HG03025 (cell line): ENCODE measurements around the gene TTYH3.
"Not testable (repeated sequence)": the region's sequence is repeated elsewhere in the genome, so short reads cannot be mapped to it uniquely, and the experiment has no call there.

Source experiments
- ATAC-seq: cut with Tn5 transposase; IDR thresholded peaks from one replicate; pipeline ENCODE4 v1.9.1; 2021; ENCODE audit warnings: mild to moderate bottlenecking, moderate library complexity; ENCODE audit not compliant: unreplicated experiment, low FRiP score

Gene TTYH3

GRCh38 chr7:2661602-2662272 lies 30.0 kb downstream of the TTYH3 start:
- ATAC-seq: no peak

- ATAC-seq: no peak
These were observed 30.7 kb downstream of the TTYH3 start for GRCh38 chr7:2662273-2663120.

GRCh38 chr7:2663121-2663886 lies 31.5 kb downstream of the TTYH3 start:
- ATAC-seq: no peak

GRCh38 chr7:2663960-2664359 lies 32.2 kb downstream of the TTYH3 start:
- no peak for ATAC-seq

- no peak for ATAC-seq
These were observed 33.6 kb downstream of the TTYH3 start for GRCh38 chr7:2665359-2665791.

GRCh38 chr7:2666155-2666554 lies 34.4 kb downstream of the TTYH3 start:
- ATAC-seq: no peak

- no peak for ATAC-seq
These were observed 34.9 kb downstream of the TTYH3 start for GRCh38 chr7:2666588-2667250.

GRCh38 chr7:2667843-2668242 lies 36.1 kb downstream of the TTYH3 start:
- no peak for ATAC-seq

- no peak for ATAC-seq
These were observed 36.6 kb downstream of the TTYH3 start for GRCh38 chr7:2668401-2668800.

GRCh38 chr7:2670171-2670570 lies 38.4 kb downstream of the TTYH3 start:
- no peak for ATAC-seq

- no peak for ATAC-seq
These were observed 39.1 kb downstream of the TTYH3 start for GRCh38 chr7:2670720-2671391.

GRCh38 chr7:2673214-2673613 lies 41.4 kb downstream of the TTYH3 start:
- not testable (repeated sequence) for ATAC-seq

- ATAC-seq: no peak
These were observed 42.1 kb downstream of the TTYH3 start for GRCh38 chr7:2673934-2674333.

GRCh38 chr7:2675256-2675764 lies 43.5 kb downstream of the TTYH3 start:
- ATAC-seq: no peak

- ATAC-seq: not testable (repeated sequence)
These were observed 44.8 kb downstream of the TTYH3 start for GRCh38 chr7:2676576-2676975.

- ATAC-seq: not testable (repeated sequence)
These were observed 46.7 kb downstream of the TTYH3 start for GRCh38 chr7:2678454-2678853.

- ATAC-seq: not testable (repeated sequence)
These were observed 47.6 kb downstream of the TTYH3 start for GRCh38 chr7:2679135-2680127.

GRCh38 chr7:2680256-2680655 lies 48.5 kb downstream of the TTYH3 start:
- ATAC-seq: no peak
